ENCODE measurements around the gene CYP19A1. TPM values are rescaled to one million over a fixed set of nuclear protein-coding genes. Genes with fewer than 3 reads are reported as not detected.

The CYP19A1 gene
- total RNA-seq, 2 experiments from 2014 or later = not detected

Small RNA genes lying within 50 kb of the gene (microRNA-seq; reads per million reads assigned to microRNA genes)
- gene MIR4713 (ENCODE audit: borderline microRNAs expressed, borderline number of aligned reads, borderline replicate concordance) = not detected
- not detected for gene MIR7973-1 (ENCODE audit: borderline microRNAs expressed, borderline number of aligned reads, borderline replicate concordance)
- gene MIR7973-2 (ENCODE audit: borderline microRNAs expressed, borderline number of aligned reads, borderline replicate concordance) = not detected

Other genes with a start within 250 kb of the CYP19A1 start
- gene TNFAIP8L3, start 243.7 kb downstream of the CYP19A1 start, total RNA-seq = under 1 TPM in 1 of 2 experiments, not detected in 1; 0.19 TPM
- gene GLDN, start 3.1 kb upstream of the CYP19A1 start, total RNA-seq = not detected